OCI-LY3 (cell line): ENCODE data around the gene PTTG2.

Source experiments
- H2AFZ ChIP-seq: fragments of 200-600, 300-600 bp; shearing (Covaris generic); 2 replicates; pipeline ENCODE4 v1.6.0; 2014; ENCODE audit warnings: antibody characterized with exemption, low read depth, low read length
- H3K27ac ChIP-seq: fragments of 200-600, 300-600 bp; sonication (generic); 2 replicates; pipeline ENCODE4 v1.5.1; 2014; ENCODE audit warnings: mild to moderate bottlenecking, low read length, moderate library complexity, mixed read lengths
- H3K27me3 ChIP-seq: fragments of 200-600, 300-600 bp; sonication (generic); 2 replicates; pipeline ENCODE4 v1.6.1; 2014; ENCODE audit warnings: low read depth, low read length, mixed read lengths
- H3K36me3 ChIP-seq: fragments of 200-600, 300-600 bp; sonication (generic); replicated peaks from 2 replicates; pipeline ENCODE3; 2014; ENCODE audit warnings: low read depth, low read length, mixed read lengths
- H3K4me1 ChIP-seq: fragments of 300-600, 200-600 bp; sonication (generic); 2 replicates; pipeline ENCODE4 v1.6.1; 2014; ENCODE audit warnings: low read length, mixed read lengths
- H3K4me2 ChIP-seq: fragments of 200-600, 300-600 bp; sonication (generic); 2 replicates; pipeline ENCODE4 v1.6.1; 2014; ENCODE audit warnings: low read length, mixed read lengths
- H3K4me3 ChIP-seq: fragments of 300-600, 200-600 bp; sonication (generic); 2 replicates; pipeline ENCODE4 v1.5.1; 2014; ENCODE audit warnings: antibody characterized with exemption, mild to moderate bottlenecking, low read length, moderate library complexity
- H3K79me2 ChIP-seq: fragments of 300-600, 200-600 bp; shearing (Covaris generic); 2 replicates; pipeline ENCODE4 v1.6.1; 2014; ENCODE audit warnings: mild to moderate bottlenecking, low read length, mixed read lengths
- H3K9ac ChIP-seq: fragments of 300-600, 200-600 bp; shearing (Covaris generic); 2 replicates; pipeline ENCODE4 v1.6.0; 2014; ENCODE audit warnings: mild to moderate bottlenecking, low read length, moderate library complexity
- H3K9me3 ChIP-seq: fragments of 200-600, 300-600 bp; shearing (Covaris generic); 2 replicates; pipeline ENCODE4 v1.6.1; 2014; ENCODE audit warnings: low read length, mixed read lengths; ENCODE audit not compliant: insufficient read depth
- H4K20me1 ChIP-seq: fragments of 200-600, 300-600 bp; sonication (generic); 2 replicates; pipeline ENCODE4 v1.6.1; 2016; ENCODE audit warnings: low read length, mixed read lengths; ENCODE audit not compliant: insufficient read depth
- CTCF ChIP-seq: fragments of 200-600, 300-600 bp; sonication (generic); IDR thresholded peaks from 2 replicates; pipeline ENCODE4 v1.5.1; 2014; ENCODE audit warnings: antibody characterized with exemption, low read length, low read depth
- EZH2phosphoT487 ChIP-seq: fragments of 200-600 bp; shearing (Covaris generic); IDR thresholded peaks from 2 replicates; pipeline ENCODE4 v1.6.1; 2018; ENCODE audit warnings: antibody characterized with exemption, mixed run types, low read depth

The PTTG2 gene

GRCh38 chr4:37928426-37929416 lies 31.5 kb upstream of the PTTG2 start:
- H3K4me2 ChIP-seq, result no peak overlapping the region
- H3K9ac ChIP-seq, result no peak overlapping the region
- H2AFZ ChIP-seq, result no peak overlapping the region
- TF ChIP-seq EZH2phosphoT487, result no peak
- TF ChIP-seq CTCF, result no peak
- H3K27me3 ChIP-seq, result no peaks in the 10 kb centered on the region
- no peaks in the 10 kb centered on the region for H3K4me1 ChIP-seq
- no peak overlapping the region for H3K4me3 ChIP-seq
- 0 out of 2 replicates have a peak, but pooled peaks cover 5% of the 10 kb centered on the region for H4K20me1 ChIP-seq
- no peaks in the 10 kb centered on the region for H3K9me3 ChIP-seq
- no peak overlapping the region for H3K27ac ChIP-seq
- H3K36me3 ChIP-seq, result no peaks in the 10 kb centered on the region
- H3K79me2 ChIP-seq, result no peaks in the 10 kb centered on the region

DNA sequence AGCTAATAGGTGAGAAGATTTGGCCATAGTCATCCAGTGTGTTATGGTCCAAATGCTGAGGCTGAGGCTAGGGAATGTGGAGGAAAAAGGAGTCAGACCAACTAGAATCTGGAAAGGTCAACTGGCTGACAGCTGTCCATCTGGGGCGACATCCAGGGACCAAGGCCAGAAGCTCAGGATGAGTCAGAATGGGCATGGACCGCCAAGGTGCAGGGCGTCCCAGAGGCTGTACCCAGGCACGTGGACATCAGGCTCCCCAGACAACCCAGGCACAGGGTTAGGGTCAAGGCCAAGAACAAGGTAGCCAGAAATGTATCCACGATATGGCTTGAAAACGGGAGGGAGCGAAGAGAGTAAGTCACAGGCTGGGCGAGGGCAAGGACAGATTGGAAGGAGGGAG lies 26.1 kb upstream of the PTTG2 start:
- no peaks in the 10 kb centered on the region for H3K9me3 ChIP-seq
- no peaks in the 10 kb centered on the region for H3K79me2 ChIP-seq
- no peaks in the 10 kb centered on the region for H3K27me3 ChIP-seq
- no peak overlapping the region for H3K4me2 ChIP-seq
- no peak overlapping the region for H2AFZ ChIP-seq
- H4K20me1 ChIP-seq, result no peaks in the 10 kb centered on the region; the same call in 1 of the 2 replicates
- H3K9ac ChIP-seq, result no peak overlapping the region
- H3K4me1 ChIP-seq, result no peaks in the 10 kb centered on the region
- H3K4me3 ChIP-seq, result no peak overlapping the region
- H3K36me3 ChIP-seq, result no peaks in the 10 kb centered on the region
- H3K27ac ChIP-seq, result no peak overlapping the region
- TF ChIP-seq CTCF (no peak), EZH2phosphoT487 (no peak)

- Histone ChIP-seq H3K4me3 (no peak overlapping the region), H3K79me2 (no peaks in the 10 kb centered on the region), H4K20me1 (no peaks in the 10 kb centered on the region; the same call in 1 of the 2 replicates), H3K36me3 (no peaks in the 10 kb centered on the region), H3K4me2 (no peak overlapping the region), H3K9me3 (no peaks in the 10 kb centered on the region), H3K4me1 (no peaks in the 10 kb centered on the region), H3K27ac (no peak overlapping the region), H3K9ac (no peak overlapping the region), H3K27me3 (no peaks in the 10 kb centered on the region), H2AFZ (no peak overlapping the region)
- no peak for TF ChIP-seq EZH2phosphoT487
- TF ChIP-seq CTCF, result no peak
Observed at GRCh38 chr4:37934609-37935008, 25.6 kb upstream of the PTTG2 start.

- H3K9ac ChIP-seq, result no peak overlapping the region
- H3K9me3 ChIP-seq, result no peaks in the 10 kb centered on the region
Observed at GRCh38 chr4:37935026-37935425, 25.2 kb upstream of the PTTG2 start.

More at GRCh38 chr4:37935026-37935425, 25.2 kb upstream of the PTTG2 start:
- Histone ChIP-seq H3K4me3 (no peak overlapping the region), H3K36me3 (no peaks in the 10 kb centered on the region), H4K20me1 (no peaks in the 10 kb centered on the region; the same call in 1 of the 2 replicates), H3K4me2 (no peak overlapping the region), H3K4me1 (no peaks in the 10 kb centered on the region), H3K79me2 (no peaks in the 10 kb centered on the region), H3K27ac (no peak overlapping the region), H3K27me3 (no peaks in the 10 kb centered on the region), H2AFZ (no peak overlapping the region)
- TF ChIP-seq CTCF (no peak), EZH2phosphoT487 (no peak)
